GM18861 (cell line): Measurements from ENCODE around the gene KMT5C.

Source experiments
- ATAC-seq: cut with Tn5 transposase; IDR thresholded peaks from one replicate; pipeline ENCODE4 v1.9.1; 2021; ENCODE audit not compliant: unreplicated experiment

Gene KMT5C

DNA sequence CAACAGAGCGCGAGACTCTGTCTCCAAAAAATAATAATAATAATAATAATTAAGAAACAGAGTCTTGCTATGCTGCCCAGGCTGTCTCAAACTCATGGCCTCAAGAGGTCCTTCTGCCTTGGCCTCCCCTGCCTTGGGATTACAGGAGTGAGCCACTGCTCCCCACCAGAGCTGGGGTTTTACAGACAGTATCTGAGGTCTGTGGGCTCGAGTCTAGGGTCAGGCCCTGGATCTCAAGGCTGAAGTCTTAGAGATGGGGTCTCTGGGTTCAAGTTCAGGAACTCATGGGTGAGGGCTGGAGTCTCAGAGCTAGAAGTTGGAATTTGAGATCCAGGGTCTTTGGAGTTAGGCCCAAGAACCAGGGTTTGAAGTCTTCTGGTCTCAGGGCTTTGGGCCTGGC lies 27.1 kb downstream of the KMT5C start:
- ATAC-seq, result no peak

- no peak for ATAC-seq
Observed at GRCh38 chr19:55368106-55368505, 28.4 kb downstream of the KMT5C start.

DNA sequence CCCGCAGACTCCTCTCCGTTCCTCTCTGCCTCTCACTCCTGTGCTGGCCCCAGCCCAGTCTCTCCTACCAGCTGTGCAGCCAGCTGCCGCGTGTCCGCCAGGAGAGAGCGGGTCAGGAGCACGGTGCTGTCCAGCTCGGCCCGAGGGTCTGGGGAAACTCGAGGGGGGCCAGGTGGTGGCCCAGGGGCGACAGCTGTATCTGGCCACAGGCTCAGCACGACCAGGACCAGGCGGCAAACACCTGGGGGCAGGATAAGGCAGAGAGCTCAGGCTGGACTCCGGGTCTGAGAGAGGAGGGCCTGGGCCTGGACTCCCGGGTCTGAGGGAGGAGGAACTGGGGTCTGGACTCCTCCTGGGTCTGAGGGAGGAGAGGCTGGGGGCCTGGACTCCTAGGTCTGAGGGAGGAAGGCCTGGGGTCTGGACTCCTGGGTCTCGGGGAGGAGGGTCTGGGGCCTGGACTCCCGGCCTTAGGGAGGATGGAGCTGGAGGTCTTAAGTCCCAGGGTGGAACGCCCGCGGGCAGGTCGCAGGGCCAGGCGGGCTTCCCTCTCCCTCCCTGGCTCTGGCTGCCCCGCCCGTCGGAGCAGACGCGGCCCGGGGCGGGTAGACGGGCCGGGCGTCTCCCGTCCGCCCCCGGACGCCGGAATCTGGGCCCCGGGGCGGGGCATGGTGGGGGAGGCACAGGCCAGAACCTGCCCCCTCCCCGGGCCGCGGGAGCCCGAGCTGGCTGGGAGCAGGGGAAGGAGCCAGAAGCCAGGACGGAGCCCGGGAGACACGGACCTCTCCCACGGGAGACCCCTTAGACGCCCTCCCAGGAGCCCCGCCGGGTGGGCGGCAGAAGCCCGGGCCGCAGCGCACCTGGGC lies 29.3 kb downstream of the KMT5C start:
- no peak for ATAC-seq

GRCh38 chr19:55369653-55370304 lies 30.1 kb downstream of the KMT5C start:
- ATAC-seq, result no peak

GRCh38 chr19:55370305-55370988 lies 30.8 kb downstream of the KMT5C start, which contains the start of gene IL11:
IL11 (minus strand) TSS chr19:55370463; CDS start chr19:55370310, 153 bp downstream.
- no peak for ATAC-seq

GRCh38 chr19:55372316-55373081 lies 32.8 kb downstream of the KMT5C start:
- ATAC-seq, result no peak

- no peak for ATAC-seq
Observed at GRCh38 chr19:55373306-55373992, 33.8 kb downstream of the KMT5C start.

DNA sequence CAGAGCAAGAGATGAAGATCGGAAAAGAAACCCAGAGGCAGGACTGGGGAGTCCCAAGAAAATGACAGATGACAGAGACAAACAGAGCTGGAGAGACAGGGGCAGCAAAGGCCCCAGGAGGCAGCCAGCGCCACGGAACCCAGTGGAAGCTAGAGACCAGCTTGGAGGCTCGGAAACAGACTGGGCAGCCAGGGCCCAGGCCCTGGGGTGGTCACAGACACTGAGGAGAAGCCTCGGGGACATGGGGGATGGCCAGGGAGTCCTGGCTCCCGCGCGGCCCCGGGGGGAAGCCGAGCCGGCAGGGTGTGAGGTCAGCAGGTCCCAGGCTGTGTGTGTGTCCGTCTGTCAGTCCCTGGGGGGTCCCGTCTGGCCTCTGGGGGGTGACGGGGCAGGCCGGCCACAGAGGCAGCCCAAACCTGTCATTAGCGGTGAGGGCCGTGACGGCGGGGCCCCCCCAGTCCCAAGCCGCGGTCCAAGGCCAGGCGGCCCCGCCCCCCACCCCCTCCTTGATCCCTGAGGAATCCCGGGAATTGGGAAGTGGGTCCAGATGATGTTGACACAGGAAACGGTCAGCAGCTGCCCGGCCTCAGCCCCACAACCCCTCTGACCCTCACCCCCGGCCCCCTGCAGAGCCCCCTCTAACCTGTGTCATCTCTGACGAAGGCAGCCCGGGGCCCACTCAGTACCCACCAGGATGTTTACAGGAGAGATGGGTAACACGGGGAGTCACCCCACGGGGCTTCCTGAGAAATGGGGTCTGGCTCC lies 34.5 kb downstream of the KMT5C start:
- no peak for ATAC-seq

GRCh38 chr19:55376241-55376933 lies 36.7 kb downstream of the KMT5C start, which contains the start of gene TMEM190:
TMEM190 (plus strand) TSS chr19:55376826; CDS start chr19:55376854, 28 bp downstream.
- ATAC-seq, result no peak

DNA sequence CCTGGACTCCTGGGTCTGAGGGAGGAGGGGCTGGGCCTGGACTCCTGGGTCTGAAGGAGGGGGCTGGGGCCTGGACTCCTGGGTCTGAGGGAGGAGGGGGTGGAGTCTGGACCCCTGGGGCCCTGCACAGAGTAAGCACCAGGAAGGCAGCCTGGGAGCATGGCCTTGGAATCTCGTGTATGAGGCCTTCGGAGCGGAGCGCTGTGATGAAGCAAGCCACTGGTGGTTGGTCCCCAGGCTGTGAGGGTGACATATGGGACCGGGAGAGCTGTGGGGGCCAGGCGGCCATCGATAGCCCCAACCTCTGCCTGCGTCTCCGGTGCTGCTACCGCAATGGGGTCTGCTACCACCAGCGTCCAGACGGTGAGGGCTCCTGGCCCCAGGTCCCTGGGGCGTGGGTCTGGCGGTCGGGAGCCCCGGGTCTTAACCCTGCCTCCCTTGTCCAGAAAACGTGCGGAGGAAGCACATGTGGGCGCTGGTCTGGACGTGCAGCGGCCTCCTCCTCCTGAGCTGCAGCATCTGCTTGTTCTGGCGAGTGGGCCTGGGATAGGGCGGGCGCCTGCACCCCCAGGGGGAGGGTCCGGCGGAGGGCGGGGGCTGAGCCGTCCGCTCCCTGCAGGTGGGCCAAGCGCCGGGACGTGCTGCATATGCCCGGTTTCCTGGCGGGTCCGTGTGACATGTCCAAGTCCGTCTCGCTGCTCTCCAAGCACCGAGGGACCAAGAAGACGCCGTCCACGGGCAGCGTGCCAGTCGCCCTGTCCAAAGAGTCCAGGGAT lies 37.9 kb downstream of the KMT5C start:
- ATAC-seq, result no peak

DNA sequence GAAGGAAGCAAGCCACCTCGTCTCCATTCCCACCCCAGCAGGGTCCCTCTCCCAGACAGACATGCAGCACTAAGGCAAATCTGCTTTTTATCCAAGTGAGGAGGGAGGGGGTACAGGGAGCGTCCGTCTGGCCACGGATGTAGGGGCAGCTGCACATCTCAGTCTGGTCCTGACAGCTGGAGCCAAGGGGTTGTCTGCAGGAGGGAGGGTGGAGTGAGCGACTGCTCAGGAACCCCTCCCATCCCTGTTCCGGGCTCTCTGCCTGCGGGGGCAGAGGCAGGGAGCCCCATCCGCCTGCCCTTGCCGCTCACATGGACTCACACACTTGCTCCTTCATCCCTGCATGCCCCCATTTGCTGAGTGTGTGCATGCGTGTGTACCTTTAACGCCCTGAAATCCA lies 39.5 kb downstream of the KMT5C start:
- no peak for ATAC-seq

DNA sequence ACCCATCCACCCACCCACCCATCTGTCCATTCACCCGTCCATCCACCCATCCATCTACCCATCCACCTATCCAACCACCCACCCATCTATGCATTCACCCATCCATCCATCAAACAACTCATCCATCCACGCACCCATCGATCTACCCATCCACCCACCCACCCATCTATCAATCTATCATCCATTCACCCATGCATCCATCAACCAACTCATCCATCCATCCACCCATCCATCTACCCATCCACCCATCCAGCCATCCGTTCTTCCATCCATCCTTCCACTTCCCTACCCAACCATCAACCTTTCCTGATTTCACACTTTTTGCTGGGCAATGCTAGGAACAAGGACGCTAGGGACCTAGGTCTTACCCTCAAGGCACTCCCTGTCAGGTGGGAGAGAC lies 42.3 kb downstream of the KMT5C start:
- ATAC-seq, result no peak

DNA sequence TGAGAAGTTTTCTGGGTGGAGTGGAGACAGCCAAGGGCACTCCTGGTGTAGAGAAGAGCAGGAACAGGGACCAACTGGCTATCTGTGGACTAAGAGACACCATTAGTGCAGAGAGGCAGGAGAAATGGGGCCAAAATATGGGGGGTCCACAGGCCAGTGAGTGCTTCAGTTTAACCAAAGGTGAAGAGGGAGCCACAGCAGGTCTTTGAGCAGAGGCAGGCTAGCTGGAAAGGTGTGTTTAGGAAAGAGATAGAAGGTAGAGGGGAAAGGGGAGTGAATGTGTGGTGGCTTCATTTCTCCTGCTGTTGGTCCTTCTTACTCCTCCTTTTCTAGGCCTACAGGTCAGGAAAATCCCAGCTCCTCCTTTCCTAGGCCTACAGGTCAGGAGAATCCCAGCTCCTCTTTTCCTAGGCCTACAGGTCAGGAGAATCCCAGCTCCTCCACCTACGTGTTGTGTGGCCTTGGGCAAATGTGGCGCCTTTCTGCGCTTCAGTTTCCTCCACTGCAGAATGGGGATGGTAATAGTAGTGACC lies 42.9 kb downstream of the KMT5C start:
- no peak for ATAC-seq

GRCh38 chr19:55383279-55384130 lies 43.8 kb downstream of the KMT5C start:
- ATAC-seq, result no peak

- no peak for ATAC-seq
Observed at GRCh38 chr19:55384131-55384919, 44.6 kb downstream of the KMT5C start, which contains the start of gene TMEM238. TMEM238 (minus strand) TSS chr19:55384292; CDS start chr19:55384259, 33 bp downstream.
